Stimulated activated CD4-positive, alpha-beta T cell treated with anti-CD3 and anti-CD28 coated beads, TNF-alpha, amount 100 ng/mL, for 1 hour (primary cell): ENCODE measurements around the gene TMEM145.

Experiments
- DNase-seq, 3 donors: peaks; one replicate each; pipeline ENCODE4 v3.0.0-alpha.2; 2020; ENCODE audit warnings: low read depth in 3 of 3, low spot score in 1 of 3

The TMEM145 gene

DNA sequence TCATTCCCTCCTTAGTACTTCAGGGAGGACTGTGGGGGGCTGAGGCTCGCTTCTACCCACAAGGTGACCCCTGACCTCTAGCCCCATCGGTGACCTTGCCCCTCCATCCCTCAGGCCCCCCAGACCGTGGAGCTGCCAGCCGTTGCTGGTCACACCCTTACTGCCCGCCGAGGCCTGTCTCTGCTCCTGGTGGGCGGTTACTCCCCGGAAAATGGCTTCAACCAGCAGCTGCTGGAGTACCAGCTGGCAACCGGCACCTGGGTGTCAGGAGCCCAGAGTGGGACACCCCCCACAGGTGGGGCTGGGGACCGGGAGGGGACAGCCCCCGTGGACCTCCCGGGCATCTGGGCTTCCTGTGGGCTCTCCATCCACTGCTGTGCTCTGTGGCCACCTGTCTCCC, 44.2 kb downstream of the TMEM145 start:
- DNase-seq: no peak

DNA sequence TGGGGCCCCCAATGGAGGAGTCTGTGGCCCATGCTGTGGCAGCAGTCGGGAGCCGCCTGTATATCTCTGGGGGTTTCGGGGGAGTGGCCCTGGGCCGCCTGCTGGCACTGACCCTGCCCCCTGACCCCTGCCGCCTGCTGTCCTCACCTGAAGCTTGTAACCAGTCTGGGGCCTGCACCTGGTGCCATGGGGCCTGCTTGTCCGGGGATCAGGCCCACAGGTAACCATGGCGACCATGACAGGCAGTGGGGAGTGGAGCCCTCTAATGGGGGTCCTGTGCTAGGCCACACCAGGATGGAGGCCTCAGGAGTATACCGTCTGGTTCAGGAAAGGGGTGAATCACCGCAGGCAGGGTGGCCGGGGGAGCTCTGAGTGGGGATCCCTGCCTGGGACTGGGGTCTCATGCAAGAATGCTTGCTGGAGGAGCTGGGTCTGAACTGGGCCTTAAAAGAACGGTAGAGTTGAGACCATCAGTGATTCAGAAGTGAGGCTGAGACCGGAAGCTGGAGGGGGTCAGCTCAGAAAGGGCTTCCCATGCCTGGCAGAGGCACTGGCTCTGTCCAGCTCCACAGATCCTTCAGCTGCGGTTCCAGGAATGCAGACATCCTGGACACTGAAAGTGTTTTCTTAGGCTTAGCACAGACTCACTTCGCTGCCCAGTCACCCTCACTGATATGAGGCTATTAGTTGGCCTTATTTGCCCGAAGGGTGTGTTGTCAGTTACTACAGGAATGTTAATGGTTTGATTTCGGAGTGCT, 47.9 kb downstream of the TMEM145 start:
- DNase-seq: no peak

DNA sequence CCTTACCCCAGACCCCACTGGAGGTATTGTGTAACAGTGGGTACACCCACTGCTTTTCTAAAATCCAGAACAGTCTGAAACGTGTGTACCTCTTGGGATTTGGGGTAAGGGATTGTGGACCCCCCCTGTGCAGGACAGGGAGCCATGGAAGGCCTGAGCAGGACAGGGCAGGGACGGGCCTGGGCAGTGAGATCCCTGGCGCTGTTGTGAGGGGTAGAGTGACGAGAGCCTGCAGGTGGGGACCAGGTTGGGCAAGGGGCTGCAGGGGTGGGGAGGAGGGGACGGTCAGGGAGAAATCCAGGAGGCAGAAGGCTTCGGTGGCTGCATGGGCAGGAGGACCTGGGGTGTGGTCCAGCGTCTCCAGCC, 48.4 kb downstream of the TMEM145 start:
- DNase-seq: no peak

DNA sequence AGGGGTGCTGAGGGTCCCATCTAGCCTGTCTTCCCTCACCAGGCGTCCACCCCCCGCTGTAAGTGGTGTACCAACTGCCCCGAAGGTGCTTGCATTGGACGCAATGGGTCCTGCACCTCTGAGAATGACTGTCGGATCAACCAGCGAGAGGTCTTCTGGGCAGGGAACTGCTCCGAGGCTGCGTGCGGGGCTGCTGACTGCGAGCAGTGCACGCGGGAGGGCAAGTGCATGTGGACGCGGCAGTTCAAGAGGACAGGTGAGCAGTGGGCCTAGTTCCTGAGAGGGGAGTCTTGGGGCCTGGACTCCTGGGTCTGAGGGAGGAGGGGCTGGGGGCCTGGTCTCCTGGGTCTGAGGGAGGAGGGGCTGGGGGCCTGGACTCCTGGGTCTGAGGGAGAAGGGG, 49.2 kb downstream of the TMEM145 start:
- DNase-seq: no peak

DNA sequence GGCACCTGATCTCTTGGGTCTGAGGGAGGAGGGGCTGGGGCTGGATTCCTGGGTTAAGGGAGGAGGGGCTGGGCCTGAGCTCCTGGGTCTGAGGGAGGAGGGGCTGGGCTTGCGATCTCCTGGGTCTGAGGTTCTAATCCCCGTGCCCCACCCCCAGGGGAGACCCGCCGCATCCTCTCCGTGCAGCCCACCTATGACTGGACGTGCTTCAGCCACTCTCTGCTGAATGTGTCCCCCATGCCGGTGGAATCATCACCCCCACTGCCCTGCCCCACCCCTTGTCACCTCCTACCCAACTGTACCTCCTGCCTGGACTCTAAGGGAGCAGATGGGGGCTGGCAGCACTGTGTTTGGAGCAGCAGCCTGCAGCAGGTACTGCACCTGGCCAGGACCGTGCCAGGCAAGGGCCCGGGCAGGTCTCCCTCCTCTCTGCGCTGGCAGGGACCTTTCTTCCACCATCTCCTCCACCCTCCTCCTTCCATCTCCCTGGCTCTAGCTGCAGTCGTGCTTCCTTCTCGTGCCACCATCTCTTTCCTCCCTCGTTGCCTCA, 49.9 kb downstream of the TMEM145 start:
- DNase-seq: no peak

DNA sequence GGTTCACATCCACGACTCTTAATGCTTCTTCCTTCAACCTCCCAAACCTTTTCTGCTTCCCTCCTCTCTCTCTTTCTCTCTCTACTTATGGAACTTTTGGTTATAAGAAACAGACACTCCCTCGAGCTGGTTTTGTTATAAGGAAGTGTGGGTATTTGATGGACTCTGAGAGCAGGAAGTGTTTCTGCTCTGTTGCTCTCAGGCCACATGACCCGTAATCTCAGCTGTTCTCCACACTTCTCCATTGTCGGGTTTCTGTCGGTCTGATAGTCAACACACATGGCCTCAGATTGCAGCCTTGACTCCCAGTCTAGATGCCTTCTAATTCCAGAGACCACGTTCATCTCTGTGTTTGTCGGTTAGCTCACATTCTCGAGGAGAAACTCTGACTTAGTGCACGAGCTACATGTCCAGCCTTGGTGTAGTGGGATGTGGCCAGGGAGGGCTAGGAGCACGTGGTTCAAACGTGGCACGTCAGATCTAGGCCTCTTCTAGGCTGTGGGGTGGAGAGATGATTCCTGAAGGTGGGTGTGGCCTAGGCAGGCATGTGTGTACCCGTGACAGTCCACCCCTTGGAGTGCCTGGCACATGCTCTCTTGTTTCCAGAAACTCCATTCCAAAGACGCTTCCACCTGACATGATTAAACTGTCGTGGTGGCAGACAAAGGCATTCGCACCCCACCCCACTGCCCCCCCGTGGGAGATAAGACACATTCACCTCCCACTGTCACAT, 50.7 kb downstream of the TMEM145 start:
- DNase-seq: no peak

DNA sequence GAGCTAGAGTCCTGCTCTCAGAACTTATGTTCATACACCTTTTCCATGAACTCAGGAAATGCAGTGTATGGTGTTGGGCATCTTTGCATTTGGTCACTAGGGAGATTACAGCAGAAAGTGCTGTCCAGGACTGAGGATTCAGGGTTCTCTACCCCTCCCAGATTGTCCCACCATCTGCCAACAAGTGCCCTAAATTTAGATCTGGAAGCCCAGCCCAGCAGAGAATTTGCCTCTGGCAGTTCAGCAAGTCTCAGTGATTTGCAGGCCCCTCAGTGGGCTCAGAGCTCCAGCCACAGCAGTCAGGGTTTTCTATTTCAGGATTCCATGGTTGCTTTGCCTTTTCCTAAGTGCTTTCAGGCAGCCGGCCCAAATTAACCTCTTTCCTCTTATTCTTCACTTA, 53.6 kb downstream of the TMEM145 start:
- DNase-seq: no peak

DNA sequence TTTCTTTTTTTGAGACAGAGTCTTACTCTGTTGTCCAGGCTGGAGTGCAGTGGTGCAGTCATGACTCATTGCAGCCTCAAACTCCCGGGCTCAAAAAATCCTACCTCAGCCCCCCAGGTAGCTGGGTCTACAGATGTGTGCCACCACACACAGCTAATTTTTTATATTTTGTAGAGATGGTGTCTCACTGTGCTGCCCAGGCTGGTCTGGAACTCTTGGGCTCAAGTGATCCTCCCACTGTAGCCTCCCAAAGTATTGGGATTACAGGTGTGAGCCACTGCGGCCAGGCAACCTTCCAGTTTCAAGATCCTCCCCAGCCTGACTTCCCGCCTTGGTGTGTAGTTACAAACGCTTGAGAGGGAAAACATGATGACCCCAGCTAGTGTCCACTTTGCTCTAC, 54.8 kb downstream of the TMEM145 start:
- no peak for DNase-seq

DNA sequence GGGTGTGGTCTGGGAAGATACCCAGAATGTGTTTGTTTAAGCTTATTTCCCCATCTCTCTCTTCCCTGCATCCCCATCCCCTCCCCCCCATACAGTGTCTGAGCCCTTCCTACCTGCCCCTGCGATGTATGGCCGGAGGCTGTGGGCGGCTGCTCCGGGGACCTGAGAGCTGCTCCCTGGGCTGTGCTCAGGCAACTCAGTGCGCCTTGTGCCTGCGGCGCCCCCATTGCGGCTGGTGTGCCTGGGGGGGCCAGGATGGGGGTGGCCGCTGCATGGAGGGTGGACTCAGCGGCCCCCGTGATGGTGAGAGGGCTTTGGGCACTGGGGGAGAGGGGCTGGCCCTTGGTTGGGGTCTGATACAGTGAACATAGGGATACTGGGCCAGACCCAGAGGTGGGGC, 55.3 kb downstream of the TMEM145 start:
- no peak for DNase-seq

DNA sequence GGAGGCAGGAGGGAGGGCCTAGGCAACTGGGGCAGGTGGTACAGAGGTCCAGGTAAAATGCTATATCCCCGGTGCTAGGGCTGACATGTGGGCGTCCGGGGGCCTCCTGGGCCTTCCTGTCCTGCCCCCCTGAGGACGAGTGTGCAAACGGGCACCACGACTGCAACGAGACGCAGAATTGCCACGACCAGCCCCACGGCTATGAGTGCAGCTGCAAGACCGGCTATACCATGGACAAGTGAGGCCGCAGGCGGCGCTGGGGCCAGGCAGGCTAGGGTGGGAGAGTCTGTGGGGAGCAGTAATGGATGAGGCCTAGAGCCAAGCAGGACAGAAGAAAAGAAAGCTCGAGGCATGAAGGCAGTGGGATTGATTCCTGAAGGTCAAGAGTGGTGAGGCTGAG, 55.7 kb downstream of the TMEM145 start:
- DNase-seq: no peak

DNA sequence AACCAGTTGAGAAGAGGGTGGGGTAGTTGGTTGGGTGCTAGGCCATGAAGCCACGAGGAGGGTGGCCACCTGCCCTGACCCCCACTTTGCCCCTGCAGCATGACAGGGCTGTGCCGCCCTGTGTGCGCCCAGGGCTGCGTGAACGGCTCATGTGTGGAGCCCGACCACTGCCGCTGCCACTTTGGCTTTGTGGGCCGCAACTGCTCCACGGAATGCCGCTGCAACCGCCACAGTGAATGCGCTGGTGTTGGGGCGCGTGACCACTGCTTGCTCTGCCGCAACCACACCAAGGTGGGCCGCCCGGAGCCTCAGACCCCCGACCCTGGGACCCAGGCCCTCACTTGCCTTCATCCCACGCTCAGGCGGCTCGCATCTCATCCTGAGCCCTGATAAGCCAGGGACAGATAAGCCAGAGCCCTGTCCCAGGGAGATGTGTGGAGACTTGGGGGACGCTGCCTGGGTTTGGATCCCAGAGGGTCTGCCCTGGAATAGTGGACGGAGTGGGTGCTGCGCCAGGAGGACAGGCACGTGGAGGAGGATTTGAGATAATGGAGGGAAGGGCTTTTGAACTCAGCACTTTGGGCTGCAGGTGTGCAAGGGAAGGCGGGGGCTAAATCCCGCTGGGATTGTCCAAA, 56.4 kb downstream of the TMEM145 start:
- no peak for DNase-seq

DNA sequence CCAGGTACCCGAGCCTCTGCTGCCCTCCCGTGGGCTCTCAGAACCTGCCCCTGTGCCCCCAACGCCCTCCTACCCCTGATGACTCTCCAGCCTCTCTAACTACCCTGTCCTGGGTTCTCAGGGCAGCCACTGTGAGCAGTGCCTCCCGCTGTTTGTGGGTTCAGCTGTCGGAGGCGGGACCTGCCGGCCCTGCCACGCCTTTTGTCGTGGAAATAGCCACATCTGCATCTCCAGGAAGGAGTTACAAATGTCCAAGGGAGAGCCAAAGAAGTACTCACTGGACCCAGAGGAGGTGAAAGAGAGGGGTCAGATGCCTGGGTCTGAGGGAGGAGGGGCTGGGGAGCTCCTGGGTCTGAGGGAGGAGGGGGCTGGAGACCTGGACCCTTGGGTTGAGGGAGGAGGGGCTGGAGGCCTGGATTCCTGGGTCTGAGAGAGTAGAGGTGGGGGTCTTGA, 57.0 kb downstream of the TMEM145 start:
- no peak for DNase-seq

DNA sequence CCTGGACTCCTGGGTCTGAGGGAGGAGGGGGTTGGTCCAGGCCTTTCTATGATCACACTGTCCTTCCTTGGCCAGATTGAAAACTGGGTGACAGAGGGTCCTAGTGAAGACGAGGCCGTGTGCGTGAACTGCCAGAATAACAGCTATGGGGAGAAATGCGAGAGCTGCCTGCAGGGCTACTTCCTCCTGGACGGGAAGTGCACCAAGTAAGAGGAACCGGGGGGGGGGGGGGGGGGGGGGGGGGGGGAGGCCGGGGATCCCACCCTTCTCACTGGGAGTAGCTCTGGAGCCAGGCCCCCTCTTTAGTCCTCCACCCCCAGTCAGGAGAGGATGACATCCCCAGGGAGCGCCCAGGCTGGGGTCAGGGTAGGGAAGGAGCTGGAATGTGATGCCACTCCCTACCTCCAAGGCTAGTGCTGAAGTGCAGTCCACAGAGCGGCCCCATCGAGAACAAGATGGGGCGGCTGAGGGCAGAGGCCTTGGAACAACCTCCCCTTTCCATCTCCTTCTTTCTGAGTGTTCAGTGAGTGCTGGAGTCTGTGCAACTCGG, 57.6 kb downstream of the TMEM145 start:
- no peak for DNase-seq
